ENCODE data around the gene F10.
"Not testable (repeated sequence)": the region's sequence is repeated elsewhere in the genome, so short reads cannot be mapped to it uniquely, and the experiment has no call there.

F10 gene

DNA sequence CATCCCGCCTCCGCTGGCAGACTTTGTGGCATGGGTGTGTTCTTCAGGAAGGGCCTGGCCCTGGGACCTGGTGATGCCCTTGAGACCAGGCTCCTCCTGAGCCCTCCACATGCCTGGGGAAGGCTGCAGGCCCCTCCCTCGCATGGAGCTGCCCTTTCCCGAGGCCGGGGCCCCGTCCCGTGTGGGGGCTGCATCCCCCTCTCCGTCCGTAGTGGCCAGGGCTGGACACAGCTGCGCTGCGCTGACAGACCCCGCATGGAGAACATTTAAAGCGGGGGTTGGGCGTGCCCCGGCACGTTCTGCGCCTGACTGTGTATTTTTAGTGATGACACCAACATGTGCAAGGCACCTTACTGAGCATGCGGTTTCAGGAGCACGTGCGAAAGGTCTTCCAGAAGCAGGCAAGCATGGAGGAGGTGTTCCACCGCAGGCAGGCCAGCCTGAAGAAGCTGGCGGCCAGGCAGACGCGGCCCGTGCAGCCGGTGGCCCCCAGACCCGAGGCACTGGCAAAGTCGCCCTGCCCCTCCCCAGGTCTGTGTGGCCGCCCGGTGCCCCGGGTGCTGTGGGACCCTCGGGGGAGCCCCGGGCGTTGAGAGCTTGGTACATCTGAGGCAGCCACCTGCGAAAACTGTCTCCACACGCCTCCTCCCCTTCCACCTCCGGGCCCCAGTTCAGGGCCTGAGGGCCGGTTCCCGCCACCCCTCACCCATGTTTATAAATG lies 45.8 kb upstream of the F10 start:
- no peak for DNase-seq
- TF ChIP-seq, protein P1, sequence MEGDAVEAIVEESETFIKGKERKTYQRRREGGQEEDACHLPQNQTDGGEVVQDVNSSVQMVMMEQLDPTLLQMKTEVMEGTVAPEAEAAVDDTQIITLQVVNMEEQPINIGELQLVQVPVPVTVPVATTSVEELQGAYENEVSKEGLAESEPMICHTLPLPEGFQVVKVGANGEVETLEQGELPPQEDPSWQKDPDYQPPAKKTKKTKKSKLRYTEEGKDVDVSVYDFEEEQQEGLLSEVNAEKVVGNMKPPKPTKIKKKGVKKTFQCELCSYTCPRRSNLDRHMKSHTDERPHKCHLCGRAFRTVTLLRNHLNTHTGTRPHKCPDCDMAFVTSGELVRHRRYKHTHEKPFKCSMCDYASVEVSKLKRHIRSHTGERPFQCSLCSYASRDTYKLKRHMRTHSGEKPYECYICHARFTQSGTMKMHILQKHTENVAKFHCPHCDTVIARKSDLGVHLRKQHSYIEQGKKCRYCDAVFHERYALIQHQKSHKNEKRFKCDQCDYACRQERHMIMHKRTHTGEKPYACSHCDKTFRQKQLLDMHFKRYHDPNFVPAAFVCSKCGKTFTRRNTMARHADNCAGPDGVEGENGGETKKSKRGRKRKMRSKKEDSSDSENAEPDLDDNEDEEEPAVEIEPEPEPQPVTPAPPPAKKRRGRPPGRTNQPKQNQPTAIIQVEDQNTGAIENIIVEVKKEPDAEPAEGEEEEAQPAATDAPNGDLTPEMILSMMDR (IDR thresholded peaks at IDR 0.05): no peak
- Mint-ChIP-seq H3K36me3 (ENCODE audit: low read depth) (peaks cover 34% of the 10 kb centered on the region), H3K4me3 (no peak overlapping the region), H3K27me3 (ENCODE audit: low read depth, poor library complexity) (peaks cover 5% of the 10 kb centered on the region), H3K4me1 (no peaks in the 10 kb centered on the region), H3K9me3 (peaks cover 13% of the 10 kb centered on the region), H3K27ac (no peak overlapping the region)

DNA sequence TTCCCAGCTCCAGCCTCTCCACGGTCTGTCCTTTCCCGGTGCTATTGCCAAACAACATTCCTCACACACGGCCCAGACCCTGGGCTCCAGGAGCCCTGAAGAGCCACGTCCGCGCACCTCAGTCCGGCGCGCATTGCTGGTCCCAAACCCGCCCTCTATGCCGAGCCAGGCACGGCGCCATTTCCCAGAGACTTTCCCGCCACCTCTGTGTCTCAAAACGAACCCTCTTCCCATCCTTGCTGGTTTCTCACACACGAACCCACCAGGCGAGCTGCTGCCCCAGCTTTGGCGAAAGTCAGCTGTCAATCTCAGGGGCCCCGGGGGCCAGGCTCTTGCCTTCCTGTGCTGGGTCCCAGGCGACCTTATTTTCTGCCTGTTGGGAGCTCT lies 45.0 kb upstream of the F10 start:
- Mint-ChIP-seq H3K36me3 (ENCODE audit: low read depth) (peaks cover 27% of the 10 kb centered on the region), H3K4me1 (no peaks in the 10 kb centered on the region), H3K27ac (no peak overlapping the region), H3K9me3 (peaks cover 6% of the 10 kb centered on the region), H3K27me3 (ENCODE audit: low read depth, poor library complexity) (peaks cover 5% of the 10 kb centered on the region), H3K4me3 (no peak overlapping the region)
- DNase-seq: no peak
- TF ChIP-seq, protein P1 (IDR thresholded peaks at IDR 0.05): no peak

DNA sequence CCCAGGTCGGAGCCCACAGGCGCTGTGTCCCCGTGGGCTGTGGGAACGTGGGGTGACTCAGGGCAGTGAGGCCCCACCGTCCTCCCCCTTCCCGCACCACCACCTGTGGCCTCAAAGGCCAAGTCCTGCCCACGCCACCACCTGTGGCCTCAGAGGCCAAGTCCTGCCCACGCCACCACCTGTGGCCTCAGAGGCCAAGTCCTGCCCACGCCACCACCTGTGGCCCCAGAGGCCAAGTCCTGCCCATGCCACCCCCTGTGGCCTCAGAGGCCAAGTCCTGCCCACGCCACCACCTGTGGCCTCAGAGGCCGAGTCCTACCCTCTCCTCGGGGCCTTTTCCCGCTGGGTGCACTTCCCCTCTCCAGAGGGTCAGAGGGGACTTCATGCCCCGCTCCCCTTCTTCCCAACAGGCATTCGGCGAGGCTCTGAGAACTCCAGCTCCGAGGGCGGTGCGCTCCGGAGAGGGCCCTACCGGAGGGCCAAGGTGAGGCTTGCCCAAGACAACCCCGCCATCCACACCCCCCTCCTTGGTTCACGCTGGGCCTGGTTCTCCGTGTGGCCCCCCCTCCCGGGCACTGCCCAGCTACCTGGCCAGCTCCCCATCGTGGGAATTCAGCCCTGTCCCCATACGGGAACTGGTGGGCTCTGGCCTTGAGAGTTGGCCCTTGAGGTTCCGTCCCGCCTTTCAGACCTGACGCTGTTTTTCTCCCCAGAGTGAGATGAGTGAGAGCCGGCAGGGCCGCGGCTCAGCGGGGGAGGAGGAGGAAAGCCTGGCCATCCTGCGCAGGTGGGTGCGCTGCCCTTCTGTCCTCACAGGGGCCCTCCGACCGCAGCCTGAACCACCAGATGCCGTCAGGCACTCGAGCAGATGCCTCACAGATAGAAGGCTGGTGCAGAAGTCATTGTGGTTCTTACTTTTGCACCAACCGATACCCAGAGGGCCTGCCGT lies 44.4 kb upstream of the F10 start:
- DNase-seq: no peak
- Mint-ChIP-seq H3K27me3 (ENCODE audit: low read depth, poor library complexity) (peaks cover 5% of the 10 kb centered on the region), H3K27ac (no peak overlapping the region), H3K4me3 (no peak overlapping the region), H3K9me3 (no peaks in the 10 kb centered on the region), H3K4me1 (no peaks in the 10 kb centered on the region), H3K36me3 (ENCODE audit: low read depth) (peaks cover 20% of the 10 kb centered on the region)
- TF ChIP-seq, protein P1 (IDR thresholded peaks at IDR 0.05): no peak

DNA sequence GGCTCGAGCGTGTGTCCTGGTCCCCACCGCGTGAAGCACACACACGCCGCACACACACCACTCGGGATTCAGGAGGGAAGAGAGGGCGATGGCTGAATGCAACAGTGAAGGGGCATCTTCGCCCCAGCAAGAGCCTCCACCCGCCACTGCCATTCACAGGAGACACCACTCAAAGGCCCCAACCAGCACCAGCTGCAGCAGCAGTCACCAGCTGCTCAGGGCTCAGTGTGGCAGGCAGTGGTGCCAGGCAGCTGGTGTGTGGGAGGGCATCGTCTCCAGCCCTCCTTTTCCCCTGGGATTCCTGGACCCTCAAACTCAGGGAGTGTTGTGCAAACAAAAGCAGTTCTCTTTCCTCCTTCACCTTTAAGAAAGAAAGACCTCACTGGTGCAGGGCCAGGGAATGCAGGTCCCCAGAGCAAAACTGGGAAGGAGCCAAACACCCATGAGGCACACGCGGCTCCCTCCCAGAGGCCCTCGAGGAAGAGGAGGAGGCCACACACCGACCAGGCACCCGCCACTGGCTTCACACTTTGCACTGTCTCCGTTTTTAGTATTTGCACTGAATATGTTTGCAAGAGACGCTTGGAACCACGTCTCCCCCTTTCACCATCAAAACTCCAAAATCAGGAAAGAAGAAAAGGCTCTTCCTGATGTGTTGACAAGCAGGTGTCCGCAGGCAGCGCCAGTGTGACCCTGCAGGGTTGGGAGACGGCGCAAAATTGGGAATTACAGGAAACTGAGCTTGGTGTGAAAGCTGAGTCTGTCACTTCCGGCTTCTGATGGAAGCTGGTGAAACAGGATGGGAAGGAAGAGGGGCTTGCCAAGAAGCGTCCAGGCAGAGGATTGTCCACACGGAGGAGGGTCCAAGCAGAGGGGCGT lies 43.5 kb upstream of the F10 start:
- H3K27me3 Mint-ChIP-seq (ENCODE audit: low read depth, poor library complexity): peaks cover 5% of the 10 kb centered on the region
- TF ChIP-seq, protein P1 (IDR thresholded peaks at IDR 0.05): no peak
- peaks cover 16% of the 10 kb centered on the region for H3K36me3 Mint-ChIP-seq (ENCODE audit: low read depth)
- H3K4me1 Mint-ChIP-seq: no peaks in the 10 kb centered on the region
- peak overlapping the region; percentile 23 for H3K27ac Mint-ChIP-seq
- H3K9me3 Mint-ChIP-seq: no peaks in the 10 kb centered on the region
- DNase-seq: no peak
- H3K4me3 Mint-ChIP-seq: no peak overlapping the region

DNA sequence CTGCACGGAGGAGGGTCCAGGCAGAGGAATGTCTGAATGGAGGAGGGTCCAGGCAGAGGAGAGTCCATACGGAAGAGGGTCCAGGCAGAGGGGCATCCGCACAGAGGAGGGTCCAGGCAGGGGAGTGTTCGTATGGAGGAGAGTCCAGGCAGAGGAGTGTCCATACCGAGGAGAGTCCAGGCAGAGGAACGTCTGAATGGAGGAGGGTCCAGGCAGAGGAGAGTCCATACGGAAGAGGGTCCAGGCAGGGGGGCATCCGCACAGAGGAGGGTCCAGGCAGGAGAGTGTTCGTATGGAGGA lies 42.9 kb upstream of the F10 start:
- not testable (repeated sequence) for H3K27ac Mint-ChIP-seq; DNase-seq; H3K4me1 Mint-ChIP-seq; H3K27me3 Mint-ChIP-seq (ENCODE audit: low read depth, poor library complexity); H3K4me3 Mint-ChIP-seq; H3K9me3 Mint-ChIP-seq
- H3K36me3 Mint-ChIP-seq (ENCODE audit: low read depth): peaks cover 15% of the 10 kb centered on the region

DNA sequence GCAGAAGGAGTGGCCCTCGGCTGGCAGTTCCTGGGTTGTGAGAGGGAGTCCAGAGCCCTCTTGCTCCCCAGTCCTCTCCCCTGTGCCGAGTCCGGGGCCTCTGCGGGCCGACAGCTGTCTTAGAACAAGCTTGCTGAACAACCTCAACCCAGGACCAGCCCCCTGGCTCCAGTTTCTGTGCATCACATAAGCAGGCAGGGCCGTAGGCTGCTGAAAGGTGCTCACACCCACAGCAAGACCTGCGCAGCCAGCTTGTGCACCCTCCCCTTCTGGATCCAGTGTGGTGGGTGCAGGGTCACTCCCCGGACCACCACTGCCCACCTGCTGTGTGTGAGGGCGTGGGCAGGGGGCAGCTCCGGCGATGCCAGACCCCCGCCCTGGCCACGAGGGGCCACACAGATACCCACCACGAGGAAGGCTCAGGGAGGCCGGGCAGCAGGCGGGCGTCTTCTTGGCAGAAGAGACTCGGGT lies 42.2 kb upstream of the F10 start:
- Mint-ChIP-seq H3K9me3 (no peaks in the 10 kb centered on the region), H3K4me3 (no peak overlapping the region)

More for the DNA sequence above, 42.2 kb upstream of the F10 start:
- Mint-ChIP-seq H3K36me3 (ENCODE audit: low read depth) (peaks cover 13% of the 10 kb centered on the region), H3K27ac (no peak overlapping the region), H3K4me1 (no peaks in the 10 kb centered on the region), H3K27me3 (ENCODE audit: low read depth, poor library complexity) (peaks cover 5% of the 10 kb centered on the region)
- TF ChIP-seq, protein P1 (IDR thresholded peaks at IDR 0.05): no peak
- no peak for DNase-seq

Measured in nephron progenitor cell (in vitro differentiated cells).